GM19043 (cell line): Measurements from ENCODE around the gene GALNT16.
"Not testable (repeated sequence)": the region's sequence is repeated elsewhere in the genome, so short reads cannot be mapped to it uniquely, and the experiment has no call there.

ENCODE experiments used
- ATAC-seq: cut with Tn5 transposase; IDR thresholded peaks from one replicate; pipeline ENCODE4 v1.9.1; 2021; ENCODE audit warnings: low read depth; ENCODE audit not compliant: unreplicated experiment

GALNT16 gene

DNA sequence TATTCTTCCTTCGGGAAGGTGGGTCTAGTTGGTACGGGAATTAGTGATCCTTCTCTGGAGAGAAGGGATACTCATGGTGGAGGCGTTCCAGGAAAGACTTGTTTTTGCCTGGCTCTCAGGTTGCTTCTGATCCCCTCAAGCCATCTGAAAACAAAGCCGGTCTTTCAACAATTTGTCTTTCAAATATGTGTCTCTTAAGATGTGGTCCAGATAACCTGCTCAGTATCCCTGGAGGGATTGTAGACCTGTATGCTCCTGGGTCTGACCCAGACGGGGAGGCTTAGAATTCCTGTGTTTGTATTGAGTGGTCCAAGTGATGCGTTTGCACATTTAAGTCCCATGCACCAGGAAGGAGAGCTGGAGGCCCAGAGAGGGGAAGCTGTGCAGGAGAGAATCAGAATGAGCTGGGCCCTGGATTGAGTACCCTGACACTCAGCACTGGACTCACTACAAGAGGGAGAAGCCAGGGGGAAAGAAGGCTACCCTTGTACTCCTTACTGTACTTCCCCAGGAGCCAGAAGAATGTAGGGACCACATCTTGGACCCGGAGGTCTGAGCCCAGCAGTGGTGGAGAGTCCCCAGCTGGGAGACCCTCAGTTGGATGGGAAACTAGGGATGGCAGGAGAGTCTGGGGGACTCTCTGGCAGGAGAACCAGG lies 97.7 kb downstream of the GALNT16 start:
- no peak for ATAC-seq

DNA sequence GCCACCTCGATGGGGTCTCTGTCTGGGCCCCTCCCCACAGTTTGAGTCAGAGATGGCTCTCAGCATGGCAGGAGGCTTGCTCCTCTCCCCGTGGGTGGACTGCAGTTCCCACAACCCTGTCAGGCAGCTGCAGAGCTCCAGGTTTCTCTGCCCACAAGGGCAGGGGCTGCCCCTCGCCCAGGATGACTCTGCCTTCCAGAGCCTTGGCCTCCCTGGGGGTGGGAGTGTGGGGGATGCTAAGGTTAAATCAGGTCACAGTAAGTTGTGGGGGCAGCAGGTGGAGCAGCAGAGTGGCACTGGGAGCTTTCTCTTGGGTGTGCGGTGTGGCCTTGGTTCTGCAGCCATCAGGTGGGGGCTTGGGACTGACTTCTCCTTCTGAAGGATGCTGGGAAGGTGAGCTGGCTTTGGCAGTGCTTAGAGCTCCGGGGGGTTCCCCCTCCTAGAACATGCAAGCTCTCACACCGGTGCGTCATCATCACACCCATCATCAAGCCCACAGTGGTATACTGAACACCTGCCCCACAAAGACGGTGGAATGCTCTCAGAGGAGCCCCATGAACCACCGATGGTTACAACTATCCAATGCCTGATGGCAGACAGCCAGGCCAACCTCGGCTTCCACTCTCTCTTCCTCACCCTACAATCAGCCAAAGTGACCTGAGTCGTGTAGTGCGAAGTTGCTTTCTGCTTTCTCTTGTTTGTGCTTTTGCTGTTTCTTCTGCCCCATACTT lies 98.4 kb downstream of the GALNT16 start:
- no peak for ATAC-seq

DNA sequence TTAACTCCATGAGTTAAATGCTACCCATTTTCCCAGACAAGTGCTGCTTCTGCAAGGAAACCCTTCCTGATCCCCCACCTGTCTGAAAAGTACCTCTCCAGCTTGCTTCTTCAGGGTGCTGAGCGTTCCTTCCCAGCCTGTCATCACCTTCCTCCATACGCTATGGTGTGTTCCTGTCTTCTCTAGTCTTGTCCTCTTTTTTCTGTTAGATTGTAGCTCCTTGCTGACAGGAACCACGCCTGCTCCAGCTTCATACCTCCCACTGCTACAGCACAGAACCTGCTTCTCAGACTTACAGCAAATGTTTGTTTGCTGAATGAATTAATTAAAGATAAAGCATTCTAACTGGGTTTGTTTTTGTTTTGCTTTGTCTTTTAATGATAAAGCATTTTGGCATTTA lies 99.0 kb downstream of the GALNT16 start:
- ATAC-seq: no peak

DNA sequence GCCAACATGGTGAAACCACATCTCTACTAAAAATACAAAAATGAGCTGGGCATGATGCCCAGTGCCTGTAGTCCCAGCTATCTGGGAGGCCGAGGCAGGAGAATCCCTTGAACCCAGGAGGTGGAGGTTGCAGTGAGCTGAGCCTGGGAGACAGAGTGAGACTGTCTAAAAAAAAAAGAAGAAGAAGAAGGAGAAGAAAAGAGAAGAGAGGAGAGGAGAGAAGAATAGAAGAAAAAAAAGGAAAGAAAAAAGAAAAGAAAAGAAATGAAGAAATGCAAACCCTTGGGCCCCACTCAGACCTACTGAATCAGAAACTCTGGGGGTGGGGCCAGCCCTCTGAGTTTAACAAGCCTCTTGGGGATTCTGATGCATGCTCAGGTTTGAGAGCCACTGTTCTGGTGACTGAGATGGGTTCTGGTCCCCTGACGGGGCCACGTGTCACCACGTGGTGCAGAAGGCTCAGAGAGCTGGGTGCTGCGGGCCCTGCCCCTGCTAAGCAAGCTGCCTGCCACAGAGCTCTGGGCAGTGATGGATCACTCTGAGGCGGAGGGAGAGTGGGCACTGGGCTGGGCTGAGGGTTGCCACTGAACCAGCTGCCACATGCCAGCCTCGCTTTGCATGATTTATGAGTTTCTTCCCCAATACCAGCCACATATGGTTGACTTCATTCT lies 100.6 kb downstream of the GALNT16 start:
- ATAC-seq: no peak

DNA sequence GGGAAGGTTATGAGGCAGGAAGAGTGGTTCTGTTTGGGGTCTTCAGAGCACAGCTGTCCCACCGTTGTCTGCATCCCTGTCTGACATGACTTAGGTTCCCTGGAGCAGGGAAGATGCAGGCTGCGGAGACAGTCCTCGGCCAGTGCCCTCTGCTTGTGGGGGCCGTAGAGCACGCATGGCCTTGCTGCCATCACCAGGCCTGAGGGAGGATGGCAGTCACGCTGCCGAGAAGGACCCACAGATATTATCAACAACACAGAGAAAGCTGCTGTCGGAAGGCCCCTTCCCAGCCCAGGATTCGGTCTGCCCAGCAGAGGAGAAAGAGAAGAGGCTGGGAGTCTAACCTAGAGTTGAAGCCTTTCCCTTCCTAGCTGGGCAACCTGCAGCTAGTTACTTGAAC lies 103.1 kb downstream of the GALNT16 start:
- ATAC-seq: no peak

DNA sequence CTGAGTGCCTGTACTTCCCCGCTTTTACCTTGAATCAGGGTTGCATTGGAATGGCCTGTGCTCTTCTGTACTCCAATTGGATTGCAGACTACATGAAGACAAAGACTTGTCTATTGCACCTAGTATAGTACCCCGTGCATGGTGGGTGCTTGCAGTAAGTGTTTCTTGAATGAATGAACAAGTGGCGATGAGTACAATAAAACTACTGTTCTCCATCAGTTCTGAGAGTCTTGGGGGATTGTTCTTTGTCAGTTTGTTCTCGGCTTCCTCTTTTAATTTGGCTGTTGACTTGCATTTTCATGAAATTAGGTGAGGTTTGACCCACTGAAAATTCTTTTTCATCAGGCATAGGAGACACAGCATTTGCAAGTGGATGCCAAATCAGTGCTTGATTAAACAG lies 104.0 kb downstream of the GALNT16 start:
- ATAC-seq: no peak

DNA sequence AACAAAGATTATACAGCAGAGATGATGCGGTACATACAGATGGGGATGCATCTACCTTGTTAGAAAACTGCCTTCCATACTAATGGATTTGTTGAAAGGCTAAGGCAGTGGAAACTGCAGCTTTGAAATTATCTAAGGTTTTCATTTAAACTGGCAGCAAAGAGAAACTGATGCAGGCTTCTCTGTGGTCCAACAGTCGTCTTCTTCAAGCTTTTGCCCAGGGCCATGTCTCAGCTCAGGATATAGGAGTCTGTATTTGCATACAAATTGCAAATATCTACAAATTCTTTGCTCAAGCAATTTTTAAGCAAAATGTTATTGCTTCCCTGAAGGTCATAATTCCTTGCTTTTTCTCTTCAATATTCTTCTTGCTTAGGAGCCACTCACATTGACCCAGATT lies 104.4 kb downstream of the GALNT16 start:
- no peak for ATAC-seq

DNA sequence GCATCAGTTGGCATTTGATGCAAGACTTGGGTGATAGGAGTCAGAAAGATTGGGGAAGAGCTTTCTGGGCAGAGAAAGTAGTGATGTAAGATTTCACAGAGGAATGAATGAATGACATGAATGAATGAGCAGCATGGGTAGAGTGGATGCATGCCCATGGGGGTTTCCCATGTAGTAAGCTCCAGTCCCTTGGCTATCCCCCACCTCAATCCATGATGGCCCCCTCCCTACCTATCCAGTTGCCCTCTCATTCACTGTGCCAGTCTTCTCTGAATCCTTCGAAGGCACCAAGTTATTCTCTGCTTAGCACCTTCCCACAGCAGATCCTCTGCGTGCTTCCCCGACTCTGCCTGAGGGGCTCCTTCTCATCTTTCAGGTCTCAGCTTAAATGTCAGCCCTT lies 106.1 kb downstream of the GALNT16 start:
- ATAC-seq: no peak

DNA sequence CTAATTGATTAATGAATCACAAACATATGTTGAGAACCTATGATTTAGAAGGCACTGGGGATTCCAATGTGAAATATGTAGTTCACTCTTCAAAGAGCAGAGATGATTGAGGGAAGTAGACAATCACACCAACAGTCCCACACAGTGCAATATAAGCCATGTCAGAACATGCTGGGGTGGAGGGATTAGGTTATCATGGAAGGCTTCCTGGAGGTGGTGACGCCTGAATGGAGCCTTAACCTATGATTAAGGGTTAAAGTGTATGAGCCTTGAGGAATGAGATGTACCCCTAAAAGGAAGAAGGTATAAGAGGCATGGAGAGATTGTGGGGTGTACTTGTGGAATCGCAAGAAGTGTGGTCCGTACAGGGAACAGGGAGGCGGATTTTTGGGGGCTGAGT lies 106.8 kb downstream of the GALNT16 start:
- no peak for ATAC-seq

DNA sequence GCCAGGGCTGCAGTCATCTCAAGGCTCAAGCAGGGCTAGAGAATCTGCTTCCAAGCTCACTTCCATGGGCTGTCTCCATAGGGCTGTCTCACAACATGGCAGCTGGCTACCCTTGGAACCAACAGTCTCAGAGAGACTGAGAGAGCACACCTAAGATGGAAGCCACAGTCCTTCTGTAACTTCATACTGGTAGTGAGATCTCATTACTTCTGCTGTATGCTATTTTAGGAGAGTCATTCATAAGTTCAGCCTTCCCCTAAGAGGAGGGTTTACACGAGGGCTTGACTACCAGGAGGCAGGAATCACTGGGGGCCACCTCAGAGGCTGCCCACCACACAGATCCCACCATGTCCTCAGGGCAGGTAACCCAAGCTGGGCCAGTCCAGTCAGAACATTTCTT lies 108.4 kb downstream of the GALNT16 start:
- ATAC-seq: no peak

DNA sequence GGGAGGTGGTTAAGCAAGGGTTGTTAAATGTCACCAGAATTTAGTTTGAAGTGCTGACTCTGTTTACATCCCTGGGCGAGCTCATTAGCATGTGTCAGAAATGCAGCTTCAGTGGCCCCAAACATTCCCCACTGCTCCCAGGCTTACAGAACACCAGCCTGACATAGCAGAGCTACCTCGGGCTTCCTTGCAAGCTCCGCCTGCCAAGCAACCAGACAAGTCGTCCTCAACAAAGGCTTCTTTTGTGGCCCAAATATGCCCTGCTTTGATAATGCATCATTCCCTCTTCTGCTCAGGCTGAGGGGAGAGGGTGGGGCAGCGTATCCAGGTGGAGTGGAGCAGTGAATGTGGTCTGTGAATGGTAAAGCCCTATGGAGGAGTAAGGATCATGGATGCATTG lies 110.1 kb downstream of the GALNT16 start:
- ATAC-seq: no peak

DNA sequence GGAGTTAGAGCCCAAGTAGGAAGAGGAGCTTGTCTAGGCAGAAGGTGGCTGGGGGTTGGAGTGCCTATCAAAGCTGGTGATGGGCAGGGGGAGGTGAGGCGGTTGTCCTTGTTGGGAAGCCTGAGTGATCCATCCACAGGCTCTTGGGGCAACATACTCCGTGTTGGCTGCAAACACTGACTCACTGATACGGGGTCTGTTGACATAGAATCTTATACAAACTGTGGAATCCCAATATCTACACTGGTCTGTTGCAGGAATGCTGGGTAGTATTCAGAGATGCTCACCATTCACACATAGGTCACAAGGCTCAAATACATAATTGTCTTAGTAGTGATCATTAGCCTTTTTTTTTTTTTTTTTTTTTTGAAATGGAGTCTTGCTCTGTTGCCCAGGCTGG lies 112.2 kb downstream of the GALNT16 start:
- no peak for ATAC-seq

DNA sequence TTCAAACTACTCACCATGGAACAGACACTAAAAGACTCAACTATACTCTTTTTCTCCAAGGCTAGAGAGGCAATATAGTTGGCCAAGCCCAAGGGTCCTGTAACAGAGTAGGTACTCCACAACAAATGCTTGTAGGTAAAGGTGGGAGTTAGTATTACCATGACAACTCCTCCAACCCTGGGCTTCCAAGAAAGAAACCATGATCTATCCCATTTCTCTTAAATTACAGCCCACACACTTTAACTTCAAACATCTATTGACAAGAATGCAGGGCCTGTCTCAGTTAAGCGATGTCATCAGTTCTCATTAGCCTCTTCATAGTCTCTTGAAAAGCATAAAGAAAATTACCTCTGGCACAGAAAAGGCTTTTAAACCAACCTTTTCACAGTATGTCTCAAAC lies 113.1 kb downstream of the GALNT16 start:
- ATAC-seq: no peak

DNA sequence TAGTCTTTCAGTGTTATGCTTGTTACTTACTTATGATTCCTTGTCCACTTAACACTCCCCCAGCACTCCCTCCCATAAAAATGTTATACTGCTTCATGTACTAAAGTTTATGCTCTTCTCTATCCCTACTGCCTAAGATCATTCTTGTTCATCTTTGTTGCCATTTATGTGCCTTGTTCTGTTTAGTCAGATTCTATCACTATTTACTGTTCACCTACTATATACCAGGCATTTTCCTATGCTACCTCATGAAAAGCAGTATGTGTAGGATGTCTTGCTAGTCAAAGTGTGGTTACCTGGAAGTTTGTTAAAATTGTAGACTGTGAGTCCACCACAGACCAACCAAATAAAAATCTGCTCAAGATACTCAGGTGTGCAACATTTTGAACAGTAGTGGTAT lies 114.3 kb downstream of the GALNT16 start:
- ATAC-seq: no peak

DNA sequence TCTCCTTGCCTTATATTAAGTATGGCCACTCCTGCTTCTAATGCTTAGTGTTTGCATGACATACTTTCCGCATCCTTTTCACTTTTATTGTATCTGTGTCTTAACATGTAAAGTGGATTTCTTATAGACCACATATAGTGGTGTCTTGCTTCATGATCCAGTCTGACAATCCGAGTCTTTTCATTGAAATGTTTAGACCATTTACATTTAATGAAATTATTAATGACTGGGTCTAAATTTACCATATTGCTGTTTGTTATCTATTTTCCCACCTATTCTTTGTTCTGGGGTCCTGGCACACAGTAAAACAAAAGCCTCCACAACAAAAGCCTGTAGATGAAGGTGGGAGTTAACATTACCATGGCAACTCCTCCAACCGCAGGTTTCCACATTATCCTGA lies 115.2 kb downstream of the GALNT16 start:
- no peak for ATAC-seq

DNA sequence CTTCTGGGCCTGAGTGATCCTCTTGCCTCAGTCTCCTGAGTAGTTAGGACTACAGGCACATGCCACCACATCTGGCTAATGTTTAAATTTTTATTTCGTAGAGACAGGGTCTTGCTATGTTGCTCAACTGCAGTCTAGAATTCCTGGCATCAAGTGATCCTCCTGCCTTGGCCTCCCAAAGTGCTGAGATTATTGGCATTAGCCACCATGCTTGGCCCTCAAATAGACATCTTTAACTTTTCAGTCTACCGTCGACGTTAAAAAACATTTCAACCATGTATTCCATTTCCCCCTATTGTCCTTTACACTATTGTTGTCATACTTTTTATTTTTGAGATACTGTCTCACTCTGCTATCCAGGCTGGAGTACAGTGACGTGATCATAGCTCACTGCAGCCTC lies 115.8 kb downstream of the GALNT16 start:
- ATAC-seq: no peak

DNA sequence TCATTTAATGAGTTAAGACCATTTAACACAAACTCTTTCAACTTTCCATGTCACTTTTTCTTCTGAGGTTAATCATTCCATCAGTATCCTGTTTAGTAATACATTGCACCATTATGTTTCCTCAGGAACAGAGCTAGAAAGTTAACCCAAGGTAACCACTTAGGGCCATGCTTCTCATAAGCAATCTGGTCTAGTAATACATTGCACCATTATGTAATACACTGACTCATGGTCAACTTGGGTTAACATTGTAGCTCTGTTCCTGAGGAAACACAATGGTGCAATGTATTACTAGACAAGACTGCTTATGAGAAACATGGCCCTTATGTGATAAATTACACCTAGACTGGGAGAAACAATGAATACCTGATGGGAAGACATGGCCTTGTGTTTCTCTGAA lies 116.5 kb downstream of the GALNT16 start:
- no peak for ATAC-seq

DNA sequence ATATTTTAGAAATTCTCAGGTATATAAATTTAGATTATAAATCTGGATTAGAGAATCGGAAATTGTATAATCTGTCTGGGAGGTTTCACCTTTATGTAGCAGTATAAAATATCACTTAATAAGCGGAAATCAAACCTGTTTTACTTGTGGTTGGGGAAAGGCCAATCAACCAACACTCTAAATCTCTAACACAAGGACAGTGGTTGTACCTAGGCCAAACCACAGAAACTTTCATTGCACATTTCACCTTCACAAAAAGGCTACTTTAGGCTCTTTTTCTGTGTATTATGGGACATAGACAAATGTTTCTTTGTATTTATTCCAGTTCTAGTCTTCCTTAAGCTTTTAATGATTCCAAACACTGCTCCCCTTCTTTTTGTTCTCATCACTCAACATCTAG lies 118.3 kb downstream of the GALNT16 start:
- no peak for ATAC-seq

DNA sequence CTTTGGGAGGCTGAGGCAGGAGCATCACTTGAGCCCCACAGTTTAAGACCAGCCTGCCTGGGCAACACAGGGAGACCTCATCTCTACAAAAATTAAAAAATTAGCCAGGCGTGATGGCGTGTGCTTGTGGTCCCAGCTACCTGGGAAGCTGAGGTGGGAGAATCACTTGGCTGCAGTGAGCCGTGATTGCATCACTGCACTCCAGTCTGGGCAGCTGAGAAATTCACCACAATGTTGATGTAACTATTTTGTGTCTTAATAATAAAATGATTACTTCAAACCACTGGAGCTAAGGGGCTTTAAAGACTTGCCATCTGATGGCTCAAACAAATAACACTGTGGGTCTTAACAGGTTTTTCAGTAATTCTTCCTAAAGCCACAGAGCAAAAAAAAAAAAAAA lies 127.4 kb downstream of the GALNT16 start:
- no peak for ATAC-seq

DNA sequence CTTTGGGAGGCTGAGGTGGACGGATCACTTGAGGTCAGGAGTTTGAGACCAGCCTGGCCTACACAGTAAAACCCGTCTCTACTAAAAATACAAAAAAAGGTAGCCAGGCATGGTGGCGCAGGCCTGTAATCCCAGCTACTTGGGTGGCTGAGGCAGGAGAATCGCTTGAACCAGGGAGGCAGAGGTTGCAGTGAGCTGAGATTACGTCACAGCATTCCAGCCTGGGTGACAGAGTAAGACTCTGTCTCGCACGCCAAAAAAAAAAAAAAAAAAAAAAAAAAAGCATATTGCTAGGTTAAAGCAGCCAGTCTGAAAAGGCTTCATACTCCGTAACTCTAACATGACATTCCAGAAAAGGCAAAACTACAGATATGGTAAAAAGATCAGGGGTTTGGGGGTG lies 131.4 kb downstream of the GALNT16 start:
- not testable (repeated sequence) for ATAC-seq

DNA sequence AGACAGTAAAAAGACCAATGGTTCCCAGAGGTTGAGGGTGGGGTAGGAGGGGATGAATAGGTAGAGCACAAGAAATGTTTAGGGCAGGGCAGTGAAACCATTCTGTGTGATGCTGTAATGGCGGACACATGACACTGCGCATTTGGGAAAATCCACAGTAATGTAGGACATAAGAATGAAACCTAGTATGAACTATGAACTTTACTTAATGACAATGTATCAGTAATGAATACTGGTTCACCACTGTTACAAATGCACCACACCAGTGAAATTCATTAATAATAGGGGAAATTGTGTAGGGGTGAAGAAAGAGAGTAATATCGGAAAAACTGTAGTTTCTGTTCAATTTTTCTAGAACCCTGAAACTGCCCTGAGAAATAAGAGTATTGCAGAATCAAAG lies 132.5 kb downstream of the GALNT16 start:
- no peak for ATAC-seq

DNA sequence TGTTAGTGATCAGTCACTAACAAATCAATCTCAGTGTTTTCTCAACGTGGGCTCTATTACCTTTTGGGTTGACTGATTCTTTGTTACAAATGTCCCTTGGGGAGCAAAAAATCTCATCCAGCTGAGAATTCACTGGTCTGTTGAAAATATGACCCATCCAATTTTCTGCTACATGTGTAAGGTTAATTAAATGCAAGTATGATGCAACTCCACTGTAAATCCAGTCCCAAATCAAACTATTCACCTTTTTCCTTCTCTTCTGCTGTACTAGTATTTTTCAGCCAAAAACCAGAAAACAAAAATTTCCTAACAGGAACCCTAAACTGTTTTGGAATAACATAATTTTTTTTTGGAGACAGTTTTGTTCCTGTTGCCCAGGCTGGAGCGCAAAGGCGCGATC lies 136.0 kb downstream of the GALNT16 start:
- no peak for ATAC-seq
